Measurements from ENCODE around the gene TMEM120B. TPM values are rescaled to one million over a fixed set of nuclear protein-coding genes. Genes with fewer than 3 reads are reported as not detected.

The TMEM120B gene
- total and polyA plus RNA-seq, 2 of the 13 experiments (the other 11 are each of a cell fraction or from before 2014, with no cell fraction given): 7.1 to 12.9 TPM

GRCh38 chr12:121800694-121801594, 88.4 kb downstream of the TMEM120B start (continued):
- TF ChIP-seq ZNF687 (CRISPR knock-in tag; IDR thresholded peaks at IDR 0.05) (peak; percentile 72), RFXANK (CRISPR knock-in tag; IDR thresholded peaks at IDR 0.05) (no peak), EP300 (IDR thresholded peaks at IDR 0.05; ENCODE audit: low read depth in 2 of 2, low read length in 2 of 2) (peak in 1 of 2 experiments; percentile 12; a peak in 1 of 4 replicates), EP300 (CRISPR knock-in tag; IDR thresholded peaks at IDR 0.05; ENCODE audit: borderline replicate concordance) (no peak), RBFOX2 (IDR thresholded peaks at IDR 0.05; ENCODE audit: low read depth, low read length) (peak; percentile 90), REST (IDR thresholded peaks at IDR 0.05; ENCODE audit: borderline replicate concordance in 1 of 2, low read depth in 1 of 2, low read length in 2 of 2) (peak in 1 of 2 experiments; percentile 48; a peak in 1 of 4 replicates), U2AF1 (optimal IDR thresholded peaks at IDR 0.05; ENCODE audit: low read depth, low read length) (peak; percentile 35), ZNF17 (CRISPR knock-in tag; IDR thresholded peaks at IDR 0.05) (no peak), AFF4 (CRISPR knock-in tag; IDR thresholded peaks at IDR 0.05) (peak; percentile 69; the same call in 1 of the 2 replicates), MEF2D (CRISPR knock-in tag; IDR thresholded peaks at IDR 0.05) (peak; percentile 55; the same call in 1 of the 2 replicates)
